ENCODE measurements around the gene ANKAR.

DNA sequence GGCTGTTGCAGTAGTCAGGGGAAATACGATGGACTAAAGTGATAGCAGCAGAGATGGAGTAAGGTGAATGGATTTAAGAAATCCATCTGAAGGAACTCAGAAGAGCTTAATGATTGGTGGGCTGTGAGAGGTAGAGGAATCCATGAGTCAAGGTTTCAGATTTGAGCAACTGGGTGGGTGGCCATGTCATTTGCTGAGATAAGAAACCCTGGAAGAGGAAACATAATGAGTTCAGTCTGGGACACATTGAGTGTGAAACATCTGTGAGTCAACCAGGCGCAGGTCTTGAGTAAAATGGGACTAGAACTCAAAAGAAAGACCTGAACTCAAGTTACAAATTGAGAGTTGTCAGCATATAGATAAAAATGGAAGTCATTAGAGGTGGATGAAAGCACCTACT is 32.9 kb upstream of the ANKAR start:
- TF ChIP-seq TAF1 (IDR thresholded peaks at IDR 0.05; ENCODE audit: borderline replicate concordance, low read depth, low read length) (no peak), POLR2AphosphoS5 (IDR thresholded peaks at IDR 0.05; ENCODE audit: low read depth, low read length) (no peak)
